HTR-8/SVneo (cell line): ENCODE results near the gene PRIMA1.

Experiments
- DNase-seq: peaks from one replicate; pipeline ENCODE4 v3.0.0; 2011; ENCODE audit warnings: low spot score, mixed read lengths; ENCODE audit not compliant: insufficient read length
- FAIRE-seq: peaks from 2 replicates; lab custom pipeline; 2011; peaks lifted over from hg19 to GRCh38; lab: Jason Lieb, UNC

The PRIMA1 gene

DNA sequence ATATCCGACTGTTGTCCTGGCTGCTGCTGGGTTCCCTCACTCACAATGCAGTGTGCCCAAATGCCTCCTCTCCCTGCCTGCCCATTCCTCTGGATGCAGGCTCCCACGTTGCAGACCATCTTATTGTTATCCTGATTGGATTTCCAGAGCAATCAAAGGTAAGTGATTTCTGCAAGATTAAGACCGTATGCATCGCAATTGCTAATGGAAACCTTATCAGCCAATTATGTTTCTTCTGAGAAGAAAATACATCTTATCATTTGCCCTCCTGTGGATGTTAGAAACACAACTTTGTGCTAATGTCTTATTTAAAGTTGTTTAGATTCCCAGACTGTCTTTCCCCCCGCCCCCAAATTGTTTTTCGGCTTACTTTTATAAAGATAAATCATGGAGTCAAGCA is 98.1 kb downstream of the PRIMA1 start:
- FAIRE-seq, result no peak
- DNase-seq, result no peak

DNA sequence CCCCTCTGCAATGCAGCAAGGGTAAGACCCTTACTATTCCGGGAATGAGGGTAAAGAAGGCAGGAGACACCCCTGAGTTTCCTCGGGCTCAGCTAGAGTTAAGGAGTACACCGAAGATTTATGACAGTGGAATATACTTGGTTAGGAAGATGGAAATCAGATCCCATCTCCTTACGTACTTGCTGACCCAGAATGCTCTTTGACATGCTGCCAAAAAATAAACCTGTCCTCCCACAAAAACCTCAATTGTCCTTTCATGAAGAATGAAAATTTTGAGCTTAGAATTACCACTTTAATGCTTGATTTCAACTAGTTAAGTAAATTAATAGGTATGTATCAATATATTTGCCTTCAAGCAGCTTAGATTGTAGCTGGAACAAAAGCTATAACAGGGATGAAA is 99.5 kb downstream of the PRIMA1 start:
- DNase-seq (no peak), FAIRE-seq (no peak)

DNA sequence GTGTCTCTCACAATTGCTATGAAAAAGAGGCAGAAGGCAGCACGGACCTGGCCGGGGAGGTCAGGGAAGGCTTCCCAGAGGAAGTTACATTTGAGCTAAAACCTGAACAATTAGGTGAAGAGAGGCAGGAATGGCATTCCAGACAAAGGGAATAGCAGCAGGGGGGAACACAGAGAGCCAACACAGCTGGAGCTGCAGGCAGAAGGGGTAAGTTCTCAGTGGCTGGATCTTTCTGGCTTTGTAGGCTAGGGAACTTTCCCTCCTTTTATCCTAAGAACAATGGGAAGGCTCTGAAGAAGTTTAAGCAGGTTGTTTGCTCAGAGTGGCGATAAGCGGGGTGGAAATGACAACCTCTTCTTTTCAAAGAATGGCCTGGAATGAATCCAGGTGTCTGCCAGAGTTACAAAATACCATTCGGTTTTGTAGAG is 100.0 kb downstream of the PRIMA1 start:
- no peak for FAIRE-seq
- no peak for DNase-seq

DNA sequence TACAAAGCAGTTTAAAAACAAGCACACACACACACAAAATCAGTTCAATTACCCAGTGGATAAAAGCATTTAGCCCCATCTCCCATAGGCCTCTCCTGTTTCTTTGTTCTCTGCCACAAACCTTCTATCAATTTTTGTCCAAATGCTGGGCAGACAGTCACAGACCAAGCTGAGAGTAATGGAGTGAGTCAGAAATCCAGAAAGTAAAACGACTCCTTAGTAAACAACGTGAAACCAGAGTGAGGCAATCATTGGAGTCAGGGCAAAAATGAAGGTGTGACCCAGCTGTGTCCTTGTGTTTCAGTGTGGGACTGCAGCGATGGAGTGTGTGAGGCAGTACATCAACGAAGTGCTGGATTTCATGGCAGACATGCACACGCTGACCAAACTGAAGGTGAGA is 102.0 kb downstream of the PRIMA1 start:
- FAIRE-seq (no peak), DNase-seq (no peak)

DNA sequence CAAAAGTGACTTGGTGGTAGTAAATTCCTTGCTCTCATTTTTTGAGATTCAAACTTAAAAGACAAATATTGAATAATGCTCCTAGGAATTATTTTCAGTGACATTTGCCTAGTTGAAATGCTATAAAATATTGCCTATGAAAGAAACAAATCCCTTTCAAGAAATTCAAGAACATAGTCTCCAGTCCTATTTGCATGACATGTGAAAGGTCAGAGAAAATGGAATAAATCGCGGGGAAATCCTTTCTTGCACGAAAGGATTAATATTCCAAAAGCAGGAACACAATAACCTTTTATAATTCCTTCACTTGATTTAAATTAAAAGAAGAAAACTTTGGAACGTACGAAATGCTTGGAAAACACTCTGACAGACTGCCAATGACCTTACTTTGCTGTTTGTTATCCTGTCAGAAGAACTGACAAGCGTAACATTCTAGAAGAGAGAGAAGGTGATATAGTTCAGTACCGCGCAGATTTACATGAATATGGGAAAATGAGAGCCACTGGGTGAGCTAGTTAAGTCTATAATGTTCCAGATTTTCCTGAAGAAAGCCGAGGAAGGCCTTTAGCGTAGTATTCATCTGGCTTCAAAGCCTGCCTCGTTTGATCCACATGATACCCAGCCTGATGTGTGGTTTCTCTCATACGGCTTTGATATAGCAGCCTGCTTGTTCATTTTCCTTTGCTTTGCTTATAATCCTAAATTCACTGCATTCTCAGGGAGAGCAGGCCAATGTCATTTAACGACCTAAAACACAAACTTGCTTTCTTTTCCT is 103.0 kb downstream of the PRIMA1 start:
- no peak for FAIRE-seq
- no peak for DNase-seq

DNA sequence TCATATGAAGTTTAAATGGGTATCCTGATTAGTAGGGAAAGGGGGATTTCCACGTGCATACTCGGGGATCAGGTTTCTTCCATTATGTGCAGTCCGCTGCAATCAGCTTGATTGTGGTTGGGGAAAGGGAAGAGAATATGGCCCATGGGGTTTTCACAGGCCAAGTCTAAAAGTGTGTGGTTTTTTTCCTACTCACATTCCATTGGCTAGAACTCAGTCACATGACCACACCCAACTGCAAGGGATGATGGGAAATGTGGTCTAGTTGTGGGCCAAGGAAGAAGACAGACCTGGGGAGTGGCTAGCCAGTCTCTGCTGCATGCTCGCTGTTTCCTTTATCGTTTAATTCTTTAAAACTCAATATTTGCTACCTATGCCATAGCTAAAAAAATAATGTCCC is 105.1 kb downstream of the PRIMA1 start:
- peak; percentile 12 for DNase-seq
- no peak for FAIRE-seq

DNA sequence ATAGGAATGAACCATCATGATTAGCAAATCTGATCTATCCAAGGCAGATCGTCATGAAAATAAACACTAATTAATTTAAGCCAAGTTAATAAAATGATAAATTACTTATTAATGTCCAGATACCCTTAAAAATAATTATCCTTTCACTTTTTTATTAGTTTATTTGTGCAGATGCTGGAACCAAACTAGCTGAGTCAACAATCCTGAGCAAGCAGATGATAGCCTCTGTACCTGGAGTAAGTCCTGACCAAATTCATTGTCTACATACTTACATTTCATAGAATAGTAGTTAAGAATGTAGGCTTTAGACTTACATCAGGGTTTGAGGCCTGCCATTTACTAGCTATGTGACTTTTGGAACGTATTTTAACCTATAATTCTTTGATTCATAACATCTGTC is 105.8 kb downstream of the PRIMA1 start:
- FAIRE-seq (no peak), DNase-seq (no peak)

DNA sequence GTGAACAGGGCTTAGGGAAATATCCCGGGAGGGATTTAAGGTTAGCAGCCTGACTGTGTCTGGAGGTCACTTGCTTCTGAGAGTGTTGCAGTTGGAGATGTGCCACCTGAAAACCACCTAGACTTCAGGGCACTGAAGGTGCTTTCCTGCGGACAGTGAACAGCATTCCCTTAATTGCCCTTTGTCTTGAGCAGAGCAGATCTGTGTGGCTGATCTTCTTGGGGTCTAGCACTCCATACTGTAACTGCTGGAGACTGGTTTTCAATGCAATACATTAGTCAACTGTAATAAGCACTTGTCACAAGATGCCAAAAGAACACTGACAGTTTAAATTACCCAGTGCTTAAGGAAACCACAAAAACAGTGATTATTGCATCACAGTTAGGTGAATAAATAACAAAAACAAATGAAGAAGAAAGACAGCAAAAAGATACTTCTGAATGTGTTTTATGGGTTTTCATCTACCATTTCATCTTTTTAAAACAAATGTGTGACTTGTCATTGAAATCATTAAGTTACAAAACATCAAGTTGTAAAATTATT is 111.8 kb downstream of the PRIMA1 start:
- no peak for FAIRE-seq

DNA sequence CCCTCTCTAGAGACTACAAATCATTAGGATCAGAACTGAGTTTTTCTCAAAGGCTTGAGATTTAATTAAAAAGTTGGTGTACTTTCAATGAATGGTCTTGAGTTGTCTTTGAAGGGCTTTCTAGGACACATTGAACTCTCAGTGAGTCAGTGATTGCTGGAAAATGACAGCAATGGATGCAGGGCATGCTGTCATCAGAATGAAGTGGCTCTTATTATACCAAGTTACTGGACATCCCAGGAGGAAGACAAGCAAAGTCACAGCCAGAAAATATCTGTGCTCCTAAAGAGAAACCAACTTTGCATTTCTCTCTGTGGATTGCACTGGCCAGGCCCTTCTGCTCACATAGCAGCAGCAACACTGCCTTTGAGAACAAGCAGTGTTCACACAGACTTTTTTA is 112.6 kb downstream of the PRIMA1 start:
- FAIRE-seq, result no peak
- no peak for DNase-seq

More for the DNA sequence above, 111.8 kb downstream of the PRIMA1 start:
- no peak for DNase-seq

DNA sequence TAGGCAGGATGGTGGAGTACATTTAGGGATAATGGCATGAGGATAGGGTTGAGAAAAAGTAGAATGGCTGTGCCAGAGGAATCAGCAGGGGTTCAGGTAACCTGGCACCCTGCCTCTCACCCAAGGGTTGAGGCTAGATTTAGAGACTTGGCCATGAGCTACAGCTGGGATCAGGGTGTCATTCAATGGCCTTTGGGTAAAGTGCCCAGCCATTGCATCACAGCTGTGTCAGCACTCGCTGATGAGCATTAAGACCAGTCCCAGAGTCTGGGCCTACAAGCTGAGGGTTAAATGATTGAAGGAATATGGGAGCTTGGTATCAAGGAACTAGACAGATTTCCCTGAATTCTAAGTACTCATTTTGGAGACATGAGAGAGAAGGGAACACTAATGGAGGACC is 113.9 kb downstream of the PRIMA1 start:
- DNase-seq (no peak), FAIRE-seq (no peak)

DNA sequence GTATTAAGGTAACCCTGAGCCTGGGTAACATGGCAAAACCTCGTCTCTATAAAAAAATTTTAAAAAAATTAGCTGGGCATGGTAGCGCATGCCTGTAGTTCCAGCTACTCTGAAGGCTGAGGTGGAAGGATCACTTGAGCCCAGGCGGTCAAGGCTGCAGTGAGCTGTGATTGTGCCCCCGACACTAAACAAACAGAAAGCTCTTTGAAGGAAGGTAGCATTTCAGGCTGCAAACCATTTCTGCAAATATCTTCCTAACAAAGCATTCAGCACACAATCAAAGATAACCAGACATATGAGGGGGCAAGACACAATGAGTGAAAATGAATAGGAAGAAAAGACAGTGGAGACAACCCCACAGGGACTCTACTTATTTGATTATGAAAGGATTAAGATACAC is 118.7 kb downstream of the PRIMA1 start:
- DNase-seq (no peak), FAIRE-seq (no peak)
